ENCODE data around the gene GALK1.

GALK1 gene

DNA sequence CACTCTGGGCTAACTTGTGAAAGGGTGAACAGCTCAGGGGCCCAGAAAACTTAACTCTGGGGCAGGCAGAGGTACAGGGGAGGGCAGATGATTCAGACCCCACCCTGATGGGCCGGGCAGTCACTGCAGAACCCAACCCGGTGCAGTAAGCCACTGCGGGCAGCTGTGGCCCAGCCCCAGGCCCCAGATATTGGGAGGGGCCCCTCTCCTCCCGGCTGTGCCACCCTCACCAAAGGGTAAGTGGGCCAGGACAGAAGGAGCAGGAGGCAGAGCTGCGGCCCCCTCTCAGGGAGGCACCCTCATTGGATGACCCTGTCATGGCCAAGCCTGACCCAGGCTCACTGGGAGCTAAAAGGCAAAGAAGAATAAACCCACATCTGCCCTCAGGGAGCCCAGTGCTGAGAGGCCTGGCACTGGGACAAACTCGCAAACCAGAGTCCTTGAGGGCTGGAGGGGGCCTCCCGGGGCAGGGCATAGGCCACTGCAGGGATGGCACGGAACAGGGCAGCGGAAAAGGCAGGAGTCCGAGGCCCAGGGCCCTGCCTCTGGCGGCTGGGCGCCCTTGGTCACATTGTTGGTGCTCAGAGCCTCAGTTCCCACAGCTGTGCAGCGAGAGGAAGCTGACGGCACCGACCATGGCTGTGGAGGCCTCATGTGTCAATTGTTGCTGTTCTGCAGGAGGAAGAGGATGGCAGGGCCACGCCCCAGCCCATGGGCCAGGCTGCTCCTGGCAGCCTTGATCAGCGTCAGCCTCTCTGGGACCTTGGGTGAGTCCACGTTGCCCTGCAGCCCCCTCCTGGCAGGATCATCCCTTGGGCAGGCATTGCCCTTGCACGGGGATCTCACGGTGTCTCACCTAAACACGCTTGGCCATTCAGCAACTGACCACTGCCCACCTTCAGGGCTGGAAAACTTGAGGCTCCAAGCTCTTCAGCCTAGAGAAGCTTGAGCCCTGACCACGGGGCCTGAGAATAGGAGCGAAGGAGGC is 40.7 kb downstream of the GALK1 start:
- DNase-seq (ENCODE audit: low read depth in 2 of 2), result no peak

- no peak for DNase-seq (ENCODE audit: low read depth in 2 of 2)
These were observed 41.6 kb downstream of the GALK1 start for GRCh38 chr17:75723171-75723930.

DNA sequence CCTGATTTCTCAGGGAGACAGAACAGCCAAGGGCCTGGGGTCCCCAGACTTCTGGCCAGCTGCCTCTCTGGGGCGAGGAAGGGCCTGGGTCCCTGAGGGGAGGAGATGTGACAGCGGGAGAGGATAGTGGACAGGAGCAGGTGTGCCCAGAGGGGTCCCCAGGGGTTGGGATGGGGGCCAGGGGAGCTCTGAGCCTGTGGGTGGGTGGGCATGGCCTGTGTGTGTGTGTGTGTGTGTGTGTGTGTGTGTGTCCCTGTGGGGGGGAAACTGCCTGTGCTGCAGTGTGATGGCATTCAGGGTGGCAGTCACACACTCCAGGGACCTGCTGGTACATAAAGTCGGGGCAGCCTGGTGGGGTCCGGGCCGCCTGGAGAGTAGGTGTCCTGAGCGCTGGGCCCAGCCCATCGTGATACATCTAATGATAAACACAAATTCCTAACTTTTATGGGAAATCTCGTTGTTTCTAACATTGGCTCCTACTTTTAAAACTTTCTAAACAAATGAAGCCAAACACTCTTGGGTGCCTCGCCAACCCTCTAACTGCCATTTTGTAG is 42.4 kb downstream of the GALK1 start:
- no peak for DNase-seq (ENCODE audit: low read depth in 2 of 2)

DNA sequence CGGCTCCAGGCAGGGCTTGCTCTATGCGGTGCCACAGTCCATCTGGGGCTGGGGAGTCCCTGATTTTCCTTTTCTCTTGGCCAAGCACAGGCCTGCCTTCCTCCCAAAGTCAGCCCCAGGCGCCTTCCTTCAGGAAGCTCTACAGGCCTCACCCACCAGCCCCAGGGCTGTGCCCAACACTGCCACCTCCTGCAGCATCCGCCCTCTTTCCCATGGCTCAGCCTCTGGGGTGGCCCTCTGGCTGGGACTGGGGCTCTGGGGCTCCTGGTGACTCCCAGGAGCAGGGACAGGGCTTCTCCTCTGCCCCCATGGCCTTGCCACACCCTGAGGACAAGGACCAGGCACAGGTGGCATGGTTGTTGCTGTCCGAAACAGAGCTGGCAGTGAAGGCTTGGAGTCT is 42.9 kb downstream of the GALK1 start:
- DNase-seq (ENCODE audit: low read depth in 2 of 2), result no peak

- no peak for DNase-seq (ENCODE audit: low read depth in 2 of 2)
These were observed 43.5 kb downstream of the GALK1 start for GRCh38 chr17:75721463-75722011.

DNA sequence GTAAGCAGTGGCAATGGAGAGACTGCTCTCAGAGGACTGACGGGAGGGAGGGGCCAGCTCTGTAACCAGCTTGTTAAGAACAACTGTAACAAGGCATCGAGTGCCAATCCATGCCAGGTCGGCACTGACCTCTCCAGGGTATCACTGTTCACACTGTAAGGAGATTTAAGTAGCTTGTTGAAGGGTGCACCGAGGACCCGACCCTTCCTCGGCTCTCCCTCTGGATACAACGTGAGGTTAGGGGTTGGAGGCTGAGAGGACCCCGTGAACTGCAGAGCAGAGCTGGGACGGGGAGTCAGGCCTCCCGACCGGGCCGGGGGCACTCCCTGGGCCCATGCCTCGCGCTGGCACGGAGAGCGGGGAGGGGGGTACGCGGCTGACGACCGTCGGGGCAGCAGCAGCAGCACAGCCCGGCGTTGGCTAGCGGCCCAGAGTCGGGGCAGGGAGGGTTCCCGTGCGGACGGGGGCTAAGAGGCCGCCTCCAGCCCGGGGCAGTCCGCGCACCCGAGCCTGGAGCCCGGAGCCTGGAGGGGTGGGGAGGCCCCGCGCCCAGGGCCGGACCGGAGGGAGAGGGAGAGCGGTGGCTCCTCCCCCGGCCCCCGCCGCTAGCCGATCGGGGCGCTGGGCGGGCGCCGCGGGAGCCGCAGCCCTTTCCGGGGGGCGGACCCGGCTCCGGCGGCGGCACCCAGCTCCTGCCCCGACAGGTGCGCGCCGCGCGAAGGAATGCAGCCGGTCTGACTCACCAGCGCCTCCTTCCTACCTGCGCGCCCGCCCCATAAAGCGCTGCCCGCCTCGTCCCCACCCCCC is 44.1 kb downstream of the GALK1 start, which contains the start of gene ITGB4:
Gene ITGB4, plus strand, starts transcription at position 804 of the 807 bp plus-strand sequence. CDS start 3,245 bp downstream, outside the sequence.
- peak; percentile 10 to 38 for DNase-seq (ENCODE audit: low read depth in 2 of 2)

GRCh38 chr17:75719732-75720131 is 45.3 kb downstream of the GALK1 start:
- DNase-seq (ENCODE audit: low read depth in 2 of 2), result no peak

- no peak for DNase-seq (ENCODE audit: low read depth in 2 of 2)
These were observed 52.5 kb downstream of the GALK1 start for GRCh38 chr17:75712446-75712845.
